ENCODE results near the gene ZDHHC3.
"Not testable (repeated sequence)": the region's sequence is repeated elsewhere in the genome, so short reads cannot be mapped to it uniquely, and the experiment has no call there.

Gene ZDHHC3

GRCh38 chr3:44963571-44964325 is 12.2 kb downstream of the ZDHHC3 start:
- no peak for DNase-seq

- DNase-seq: no peak
These were observed 13.2 kb downstream of the ZDHHC3 start for GRCh38 chr3:44962621-44963393.

GRCh38 chr3:44961888-44962287 is 14.1 kb downstream of the ZDHHC3 start:
- no peak for DNase-seq

- DNase-seq: no peak
These were observed 15.5 kb downstream of the ZDHHC3 start for GRCh38 chr3:44960387-44961026.

- no peak for DNase-seq
These were observed 17.6 kb downstream of the ZDHHC3 start for GRCh38 chr3:44958386-44958785.

- DNase-seq: no peak
These were observed 18.0 kb downstream of the ZDHHC3 start for GRCh38 chr3:44957986-44958385.

- DNase-seq: no peak
These were observed 20.1 kb downstream of the ZDHHC3 start for GRCh38 chr3:44955917-44956316.

GRCh38 chr3:44954962-44955361 is 21.0 kb downstream of the ZDHHC3 start:
- DNase-seq: no peak

GRCh38 chr3:44954304-44954703 is 21.7 kb downstream of the ZDHHC3 start:
- no peak for DNase-seq

- DNase-seq: no peak
These were observed 23.3 kb downstream of the ZDHHC3 start for GRCh38 chr3:44952689-44953088.

GRCh38 chr3:44950275-44950734 is 25.7 kb downstream of the ZDHHC3 start:
- DNase-seq: no peak

GRCh38 chr3:44949770-44950169 is 26.2 kb downstream of the ZDHHC3 start:
- not testable (repeated sequence) for DNase-seq

- DNase-seq: no peak
These were observed 27.7 kb downstream of the ZDHHC3 start for GRCh38 chr3:44948239-44948638.

- no peak for DNase-seq
These were observed 33.6 kb downstream of the ZDHHC3 start for GRCh38 chr3:44942202-44942921.

- DNase-seq: no peak
These were observed 36.4 kb downstream of the ZDHHC3 start for GRCh38 chr3:44939581-44940036.

- DNase-seq: no peak
These were observed 42.7 kb downstream of the ZDHHC3 start for GRCh38 chr3:44932986-44933944.

- no peak for DNase-seq
These were observed 43.7 kb downstream of the ZDHHC3 start for GRCh38 chr3:44932271-44932670.

- DNase-seq: no peak
These were observed 44.2 kb downstream of the ZDHHC3 start for GRCh38 chr3:44931791-44932190.

GRCh38 chr3:44930911-44931310 is 45.1 kb downstream of the ZDHHC3 start:
- no peak for DNase-seq

GRCh38 chr3:44929782-44930181 is 46.2 kb downstream of the ZDHHC3 start:
- DNase-seq: no peak

GRCh38 chr3:44927371-44927770 is 48.6 kb downstream of the ZDHHC3 start:
- no peak for DNase-seq

- no peak for DNase-seq
These were observed 49.1 kb downstream of the ZDHHC3 start for GRCh38 chr3:44926921-44927320.
